Embryonic facial prominence (tissue), 1 donor: ENCODE results near the gene THAP6.
"Not testable (repeated sequence)": the region's sequence is repeated elsewhere in the genome, so short reads cannot be mapped to it uniquely, and the experiment has no call there.

Experiments
- DNase-seq: peaks from one replicate; pipeline ENCODE4 v3.0.0-alpha.2; 2016; ENCODE audit errors: extremely low spot score

The THAP6 gene

DNA sequence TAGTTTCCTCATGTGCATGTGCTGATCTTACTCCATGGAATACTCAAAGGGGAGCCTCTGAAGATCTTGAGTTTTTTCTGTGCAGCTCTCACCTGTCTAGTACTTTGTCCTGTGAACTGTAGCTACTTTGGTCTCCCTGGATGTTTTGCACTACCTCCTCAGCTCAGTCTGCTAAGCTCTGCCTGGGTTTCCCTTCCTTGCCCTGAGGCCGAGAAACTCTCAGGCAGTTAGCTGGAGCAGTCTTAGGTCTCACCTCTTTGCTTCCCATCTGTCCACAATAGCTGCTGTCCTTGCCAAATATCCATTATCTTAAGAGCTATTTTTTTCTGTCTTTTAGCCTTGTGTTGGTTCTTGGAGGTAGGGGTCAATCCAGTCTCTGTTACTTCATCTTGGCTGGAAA is 11.6 kb downstream of the THAP6 start:
- no peak for DNase-seq

DNA sequence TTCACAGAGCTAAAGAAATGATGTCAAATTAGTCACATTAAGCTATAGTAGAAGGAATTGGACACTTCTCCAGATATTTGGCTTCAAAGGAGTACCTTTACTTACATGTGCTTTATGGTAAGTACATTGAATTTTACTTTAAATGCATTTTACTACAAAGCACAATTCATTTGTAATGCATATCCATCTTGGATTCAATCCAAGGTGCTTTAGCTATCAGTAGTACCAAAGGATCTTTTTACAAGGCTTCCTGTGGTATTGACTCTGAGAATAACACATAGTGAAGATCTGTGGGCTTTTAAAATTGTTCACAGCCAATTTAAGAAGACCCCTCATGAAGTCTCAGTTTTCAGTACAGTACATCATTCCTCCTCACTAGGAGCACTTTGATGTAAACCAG is 13.2 kb downstream of the THAP6 start:
- DNase-seq = no peak

DNA sequence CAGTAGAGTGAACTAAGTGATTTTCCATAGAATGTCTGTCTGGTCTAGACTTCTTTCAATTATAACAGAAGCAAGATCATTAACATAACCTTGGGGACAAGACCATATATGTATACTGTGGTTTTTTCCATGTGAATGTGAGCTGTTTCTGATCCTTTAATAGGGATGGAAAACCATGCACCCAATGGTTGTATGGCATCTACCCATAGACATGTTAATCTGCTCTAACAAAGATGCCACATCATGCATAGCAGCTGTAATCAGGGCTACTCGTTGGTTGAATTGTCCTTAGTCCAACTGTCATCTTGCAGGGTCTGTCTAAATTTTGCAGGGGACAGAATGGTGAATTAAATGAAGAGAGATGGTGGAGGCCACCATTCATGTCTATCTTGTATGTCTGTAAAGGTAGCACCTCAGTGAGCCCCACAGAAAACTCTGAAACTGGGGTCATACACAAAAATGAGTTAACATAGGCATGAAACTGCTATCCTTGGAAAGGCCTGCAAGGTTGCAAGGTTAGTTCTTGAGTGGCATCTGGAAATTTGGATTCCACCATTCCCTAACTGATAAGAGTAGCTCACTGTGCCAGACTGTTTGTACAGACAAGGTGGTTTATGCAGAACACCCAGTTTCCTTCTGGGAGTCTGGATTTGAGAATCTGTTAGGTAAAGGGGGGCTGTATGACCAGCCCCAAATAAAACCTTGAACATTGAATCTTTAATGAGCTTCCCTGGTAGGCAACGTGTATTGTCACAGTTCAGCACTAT is 16.5 kb downstream of the THAP6 start:
- no peak for DNase-seq

DNA sequence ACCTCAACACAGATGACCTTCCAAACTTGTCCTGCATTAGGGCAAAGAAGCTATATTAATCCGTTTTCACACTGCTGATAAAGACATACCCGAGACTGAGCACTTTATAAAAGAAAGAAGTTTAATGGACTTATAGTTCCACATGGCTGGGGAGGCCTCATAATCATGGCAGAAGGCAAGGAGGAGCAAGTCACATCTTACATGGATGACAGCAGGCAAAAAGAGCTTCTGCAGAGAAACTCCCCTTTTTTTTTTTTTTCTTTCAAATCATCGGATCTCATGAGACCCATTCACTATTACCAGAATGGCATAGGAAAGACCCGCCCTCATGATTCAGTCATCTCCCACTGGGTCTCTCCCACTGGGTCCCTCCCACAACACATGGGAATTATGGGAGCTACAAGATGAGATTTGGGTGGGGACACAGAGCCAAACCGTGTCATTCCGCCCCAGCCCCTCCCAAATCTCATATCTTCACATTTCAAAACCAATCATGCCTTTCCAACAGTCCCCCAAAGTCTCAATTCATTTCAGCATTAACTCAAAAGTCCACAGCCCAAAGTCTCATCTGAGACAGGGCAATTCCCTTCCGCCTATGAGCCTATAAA is 17.4 kb downstream of the THAP6 start:
- not testable (repeated sequence) for DNase-seq

DNA sequence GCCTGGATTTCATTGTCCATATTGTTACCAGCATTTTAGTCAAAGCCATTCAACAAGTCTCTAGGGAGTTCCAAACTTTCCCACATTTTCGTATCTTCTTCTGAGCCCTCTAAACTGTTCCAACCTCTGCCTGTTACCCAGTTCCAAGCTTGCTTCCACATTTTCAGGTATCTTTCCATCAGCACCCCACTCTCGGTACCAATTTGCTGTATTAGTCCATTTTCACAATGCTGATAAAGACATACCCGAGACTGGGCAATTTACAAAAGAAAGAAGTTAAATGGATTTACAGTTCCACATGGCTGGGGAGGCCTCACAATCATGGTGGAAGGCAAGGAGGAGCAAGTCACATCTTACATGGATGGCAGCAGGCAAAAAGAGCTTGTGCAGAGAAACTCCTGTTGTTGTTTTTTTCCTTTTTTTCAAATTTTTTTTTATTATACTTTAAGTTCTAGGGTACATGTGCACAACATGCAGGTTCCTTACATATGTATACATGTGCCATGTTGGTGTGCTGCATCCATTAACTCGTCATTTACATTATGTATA is 19.1 kb downstream of the THAP6 start:
- not testable (repeated sequence) for DNase-seq

DNA sequence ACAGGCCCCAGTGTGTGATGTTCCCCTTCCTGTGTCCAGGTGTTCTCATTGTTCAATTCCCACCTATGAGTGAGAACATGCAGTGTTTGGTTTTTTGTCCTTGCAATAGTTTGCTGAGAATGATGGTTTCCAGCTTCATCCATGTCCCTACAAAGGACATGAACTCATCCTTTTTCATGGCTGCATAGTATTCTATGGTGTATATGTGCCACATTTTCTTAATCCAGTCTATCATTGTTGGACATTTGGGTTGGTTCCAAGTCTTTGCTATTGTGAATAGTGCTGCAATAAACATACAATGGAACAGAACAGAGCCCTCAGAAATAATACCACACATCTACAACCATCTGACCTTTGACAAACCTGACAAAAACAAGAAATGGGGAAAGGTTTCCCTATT is 19.7 kb downstream of the THAP6 start:
- DNase-seq = not testable (repeated sequence)

DNA sequence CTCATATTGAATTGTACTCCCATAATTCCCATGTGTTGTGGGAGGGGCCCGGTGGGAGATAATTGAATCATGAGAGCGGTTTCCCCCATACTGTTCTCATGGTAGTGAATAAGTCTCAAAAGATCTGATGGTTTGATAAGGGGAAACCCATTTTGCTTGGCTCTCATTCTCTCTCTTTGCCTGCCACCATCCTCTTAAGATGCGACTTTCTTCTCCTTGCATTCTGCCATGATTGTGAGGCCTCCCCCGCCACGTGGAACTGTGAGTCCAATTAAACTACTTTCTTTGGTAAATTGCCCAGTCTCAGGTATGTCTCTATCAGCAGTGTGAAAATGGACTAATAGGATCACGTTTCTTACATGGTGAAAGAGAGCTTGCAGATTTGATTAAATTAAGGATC is 23.0 kb downstream of the THAP6 start:
- DNase-seq = not testable (repeated sequence)

DNA sequence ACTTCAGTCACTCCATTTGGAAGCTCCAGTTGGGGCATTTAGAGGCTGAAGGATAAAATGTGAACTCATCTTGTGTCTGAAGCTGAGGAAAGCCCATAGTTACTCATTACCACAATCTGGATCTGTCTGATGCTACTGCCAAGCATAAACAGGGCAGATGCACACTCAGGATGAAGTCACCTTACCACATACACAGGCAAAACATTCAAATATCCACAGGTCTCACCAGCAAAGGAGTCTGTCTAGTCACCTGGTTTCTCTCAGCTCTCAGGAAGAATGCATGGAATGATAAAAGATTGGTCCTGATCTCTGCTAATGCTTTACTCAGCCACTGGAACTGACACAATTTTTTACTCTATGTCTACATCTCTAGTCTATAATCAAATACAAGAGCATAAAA is 28.6 kb downstream of the THAP6 start:
- DNase-seq = no peak

DNA sequence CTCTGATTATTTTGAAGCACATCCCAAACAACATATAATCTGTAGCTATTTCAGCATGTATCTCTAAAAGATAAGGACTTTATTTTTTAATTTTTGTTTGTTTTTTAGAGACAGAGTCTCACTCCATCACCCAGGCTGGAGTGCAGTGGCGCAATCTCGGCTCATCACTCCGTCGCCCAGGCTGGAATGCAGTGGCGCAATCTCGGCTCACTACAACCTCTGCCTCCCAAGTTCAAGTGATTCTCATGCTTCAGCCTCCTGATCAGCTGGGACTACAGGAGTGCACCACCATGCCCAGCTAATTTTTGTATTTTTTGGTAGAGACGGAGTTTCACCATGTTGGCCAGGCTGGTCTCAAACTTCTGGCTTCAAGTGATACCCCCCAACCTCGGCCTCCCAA is 29.9 kb downstream of the THAP6 start:
- not testable (repeated sequence) for DNase-seq

DNA sequence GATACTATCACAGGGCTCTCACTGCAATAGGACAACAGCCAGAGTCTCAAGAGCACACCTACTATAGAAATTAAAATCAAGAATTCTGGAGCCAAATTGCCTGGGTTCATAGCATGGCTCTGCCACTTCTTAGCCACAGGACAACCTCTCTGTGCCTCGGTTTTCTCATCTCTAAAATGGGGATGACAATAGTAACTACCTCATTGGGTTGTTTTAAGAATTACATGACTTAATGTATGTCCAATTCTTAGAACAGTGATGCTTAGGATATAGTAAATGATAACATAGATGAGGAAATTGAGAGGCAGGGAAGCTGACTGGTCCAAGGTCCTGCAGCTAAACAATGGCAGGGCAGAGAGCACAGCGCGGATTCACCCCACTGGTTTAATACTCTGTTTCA is 30.6 kb downstream of the THAP6 start:
- DNase-seq = no peak

DNA sequence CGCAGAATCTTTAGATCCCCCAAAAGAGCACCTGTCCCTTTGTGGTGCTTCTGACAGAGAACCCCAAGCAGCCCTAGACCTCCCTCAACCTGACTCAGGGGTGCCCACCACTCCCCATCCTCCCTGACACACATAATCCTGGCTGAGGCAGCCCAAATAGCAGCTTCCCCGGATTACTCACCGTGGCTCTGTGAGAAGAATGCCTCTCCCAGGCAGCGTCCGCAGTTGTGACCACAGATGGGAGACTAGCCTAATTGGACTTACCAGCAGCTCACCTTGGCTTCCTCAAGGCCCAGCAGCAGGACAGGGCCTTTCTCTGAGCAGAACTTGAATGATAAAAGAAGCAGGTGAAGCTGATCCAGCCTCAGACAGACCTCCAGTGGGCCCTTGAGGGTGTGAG is 31.3 kb downstream of the THAP6 start:
- no peak for DNase-seq

DNA sequence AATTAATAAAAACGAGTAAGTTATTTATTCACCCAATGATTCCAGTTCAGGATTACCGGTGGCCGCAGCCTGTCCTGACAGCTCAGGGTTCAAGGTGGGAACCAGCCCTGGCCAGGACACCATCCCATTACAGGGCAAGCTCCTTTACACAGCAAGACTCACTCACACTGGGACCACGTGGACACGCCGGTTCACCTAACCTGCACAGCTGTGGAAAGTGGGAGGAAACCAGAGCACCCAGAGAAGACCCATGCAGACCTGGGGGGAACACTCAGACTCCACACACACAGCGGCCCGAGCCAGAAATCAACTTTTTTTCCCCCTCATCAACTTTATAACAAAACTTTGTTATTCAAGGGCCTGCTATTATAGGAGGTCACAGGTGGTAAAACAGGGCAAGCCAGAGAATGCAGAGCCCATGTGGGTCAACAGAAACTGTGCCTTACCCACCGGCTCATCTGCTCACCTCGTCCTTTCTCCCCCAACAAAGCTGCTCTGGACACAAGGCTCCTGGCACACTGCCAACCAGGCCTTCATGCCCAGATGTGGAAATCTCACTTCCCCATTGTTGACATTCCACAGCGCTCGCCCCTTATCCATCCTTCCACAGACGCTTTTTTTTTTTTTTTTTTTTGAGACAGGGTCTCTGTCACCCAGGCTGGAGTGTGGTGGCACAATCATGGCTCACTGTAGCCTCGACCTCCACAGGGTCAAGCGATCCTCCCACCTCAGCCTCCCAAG is 33.5 kb downstream of the THAP6 start:
- DNase-seq = no peak

DNA sequence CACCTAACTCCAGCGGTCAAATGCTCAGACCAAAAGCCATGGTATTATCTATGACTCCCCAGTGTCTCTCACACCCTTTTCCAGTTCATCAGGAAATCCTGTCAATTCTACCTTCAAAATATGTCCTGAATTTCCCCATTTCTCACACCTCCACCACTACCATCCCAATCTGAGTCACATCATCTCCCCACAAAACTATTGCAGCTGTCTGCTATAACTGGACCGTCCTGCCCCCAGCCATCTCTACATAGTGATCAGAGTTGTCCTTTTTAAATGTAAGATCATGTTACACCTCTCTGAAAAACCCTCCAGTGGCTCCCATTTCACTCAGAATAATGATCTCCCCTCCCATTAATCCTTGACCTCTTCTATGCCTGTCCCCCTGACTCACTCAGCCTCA is 34.7 kb downstream of the THAP6 start:
- DNase-seq = no peak

DNA sequence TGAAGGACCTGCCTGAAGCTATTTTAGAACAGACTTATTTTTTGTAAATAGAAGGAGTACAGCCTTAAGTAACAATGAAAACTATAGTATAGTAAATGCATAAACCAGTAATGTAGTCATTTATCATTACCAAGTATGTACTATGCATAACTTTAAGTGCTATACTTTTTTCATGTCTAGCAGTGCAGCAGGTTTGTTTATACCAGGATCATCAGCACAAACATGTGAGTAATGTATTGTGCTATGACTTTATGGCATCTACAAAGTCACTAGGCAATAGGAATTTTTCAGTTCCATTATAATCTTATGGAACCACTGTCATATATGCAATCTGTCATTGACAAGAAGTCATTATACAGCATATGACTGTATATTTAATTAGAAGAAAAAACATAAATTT is 38.2 kb downstream of the THAP6 start:
- DNase-seq = no peak

DNA sequence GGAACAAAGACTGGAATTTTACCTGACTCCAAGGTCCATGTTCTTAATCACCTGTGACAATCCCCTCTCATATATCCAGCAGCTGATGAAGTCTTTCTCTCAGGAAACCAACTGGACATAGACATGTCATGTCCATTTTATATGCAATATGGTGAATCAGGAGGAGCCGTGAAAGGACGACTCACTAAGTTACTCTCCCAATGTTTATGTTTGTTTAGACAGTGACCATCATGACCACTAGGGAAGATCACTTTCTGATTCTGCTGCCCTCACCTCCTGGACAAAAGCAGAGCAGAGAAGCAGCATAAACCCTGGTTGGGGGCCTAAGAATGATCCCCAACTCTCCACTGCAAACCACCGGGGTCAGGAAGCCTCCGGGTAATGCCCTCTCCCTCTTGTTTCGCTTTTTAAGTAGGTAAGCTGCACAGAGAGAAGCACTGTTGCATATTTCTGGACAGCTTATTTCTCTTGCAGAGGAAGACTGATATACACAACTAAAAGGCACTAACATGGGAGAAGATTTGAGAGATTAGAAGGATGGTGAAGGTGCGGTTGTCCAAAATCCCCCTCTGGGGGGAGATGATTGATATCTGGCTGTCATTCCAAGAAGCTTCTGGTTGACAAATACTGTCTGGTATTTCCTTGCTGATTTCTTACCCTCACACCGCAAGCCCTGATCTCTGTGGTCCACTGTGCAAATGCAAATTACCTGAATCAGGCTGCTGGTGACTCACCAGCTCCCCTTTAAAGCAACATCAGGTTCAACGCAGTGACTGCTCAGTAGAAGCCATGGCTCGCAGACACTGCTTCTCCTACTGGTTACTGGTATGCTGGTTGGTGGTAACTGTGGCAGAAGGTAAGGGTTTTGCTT is 41.3 kb downstream of the THAP6 start, which contains the start of gene ODAPH:
Gene ODAPH (plus strand): TSS at position 773 of the 871 bp plus-strand sequence. CDS start 17 bp downstream, at position 790.
- DNase-seq = no peak

DNA sequence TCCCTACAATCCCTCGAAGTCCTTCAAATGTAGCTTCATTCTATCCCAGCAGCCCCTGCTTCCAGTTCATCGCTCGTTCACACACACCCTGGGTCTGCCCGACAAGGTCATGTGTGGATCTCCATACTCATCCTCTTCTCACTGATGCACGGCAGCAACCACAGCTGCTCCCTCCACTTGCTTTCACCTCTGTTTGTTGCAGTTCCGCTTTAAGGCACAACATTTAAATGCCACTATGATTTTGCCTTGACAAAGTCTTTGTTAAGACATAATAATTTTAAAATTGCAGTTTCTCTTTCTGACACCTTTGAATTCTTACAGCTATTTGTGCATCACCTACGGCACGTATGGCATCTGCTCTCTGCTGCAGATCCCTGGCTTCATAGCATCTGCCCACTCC is 43.4 kb downstream of the THAP6 start:
- DNase-seq = no peak

DNA sequence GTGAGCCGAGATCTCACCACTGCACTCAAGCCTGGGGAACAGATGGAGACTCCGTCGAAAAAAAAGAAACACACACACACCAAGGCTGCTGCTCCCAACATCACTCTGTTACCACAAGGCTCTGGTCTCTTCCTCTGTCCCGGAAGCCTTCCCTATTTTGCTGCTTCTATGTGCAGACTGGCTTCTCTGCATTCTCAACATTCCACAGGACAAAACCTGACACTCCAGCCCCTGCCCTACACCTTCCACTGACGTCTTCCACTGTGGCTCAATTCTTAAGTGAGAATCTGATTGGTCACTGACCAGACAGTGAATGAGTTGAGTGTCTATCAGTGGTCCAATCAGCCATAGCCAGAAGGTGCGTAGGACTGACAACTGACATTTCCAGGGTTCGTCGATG is 47.5 kb downstream of the THAP6 start:
- no peak for DNase-seq

DNA sequence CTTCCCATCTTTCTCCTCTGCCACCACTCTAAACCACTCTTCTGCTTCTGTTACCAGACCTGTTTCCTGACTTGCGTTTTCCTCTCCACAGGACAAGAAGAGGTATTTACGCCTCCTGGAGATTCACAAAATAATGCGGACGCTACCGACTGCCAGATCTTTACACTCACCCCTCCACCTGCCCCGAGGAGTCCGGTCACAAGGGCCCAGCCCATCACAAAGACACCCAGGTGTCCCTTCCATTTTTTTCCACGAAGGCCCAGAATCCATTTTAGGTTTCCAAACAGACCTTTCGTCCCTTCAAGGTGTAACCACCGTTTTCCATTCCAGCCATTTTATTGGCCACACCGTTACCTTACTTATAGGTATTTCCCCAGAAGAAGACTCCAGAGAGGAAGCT is 49.8 kb downstream of the THAP6 start:
- no peak for DNase-seq

DNA sequence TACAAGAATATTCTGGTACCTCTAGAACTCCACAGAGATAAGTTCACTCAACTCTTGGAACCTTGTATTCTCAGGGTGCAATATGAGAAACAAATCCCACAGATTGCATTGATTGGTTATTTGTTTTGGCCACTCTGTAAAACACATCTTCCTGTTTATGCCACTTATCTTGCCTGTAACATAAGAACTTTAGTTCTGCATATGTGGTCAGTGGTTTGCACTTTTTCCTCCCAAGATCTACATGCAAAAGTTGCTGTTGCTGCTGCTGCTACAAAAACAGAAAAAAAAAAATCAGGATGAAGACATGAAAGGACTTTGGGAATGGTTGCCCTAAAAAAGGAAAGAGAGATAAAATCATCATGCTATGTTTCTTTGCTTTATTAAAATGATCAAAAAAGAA is 51.2 kb downstream of the THAP6 start:
- no peak for DNase-seq

DNA sequence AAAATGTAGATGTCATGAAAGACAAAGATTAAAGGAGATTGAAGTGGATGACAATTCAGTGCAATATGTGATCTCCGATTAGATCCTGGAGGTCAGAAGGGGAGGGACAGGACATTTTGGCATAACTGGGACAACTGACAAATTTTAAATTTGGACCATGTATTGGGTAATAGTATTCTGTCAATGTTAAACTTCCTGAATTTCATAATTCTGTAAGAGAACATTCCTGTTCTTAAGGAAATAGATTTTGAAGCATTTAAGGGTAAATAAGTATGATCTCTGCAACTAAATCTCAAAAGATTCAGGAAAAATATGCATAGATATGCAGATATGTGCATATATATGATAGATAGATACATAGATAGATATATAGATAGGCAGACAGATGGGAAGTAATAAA is 52.6 kb downstream of the THAP6 start:
- DNase-seq = no peak

DNA sequence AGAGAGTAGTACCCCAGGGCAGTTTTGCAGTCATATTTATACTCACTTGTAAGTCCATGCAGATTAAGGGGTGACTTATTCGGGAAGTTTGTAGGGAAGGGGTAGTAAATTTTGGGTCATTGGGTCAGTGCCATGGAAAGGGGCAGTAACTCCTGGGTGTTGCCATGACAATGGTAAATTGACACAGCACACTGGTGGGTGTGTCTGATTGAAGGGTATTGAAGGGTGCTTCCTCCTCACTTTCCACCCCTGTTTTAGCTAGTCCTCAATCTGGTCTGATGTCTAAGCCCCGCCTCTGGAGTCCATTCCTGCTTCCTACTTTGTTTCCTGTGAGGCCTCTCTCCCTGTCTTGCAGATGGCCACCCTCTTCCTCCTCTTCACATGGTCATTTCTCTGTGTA is 53.5 kb downstream of the THAP6 start:
- DNase-seq = no peak
